ENCODE data around the gene RCOR1. TPM values are rescaled to one million over a fixed set of nuclear protein-coding genes. Genes with fewer than 3 reads are reported as not detected.

RCOR1 gene
- total and polyA plus RNA-seq, 4 donors, result 3.1 to 24.1 (median 9.7) TPM

- Histone ChIP-seq H3K9me3 (ENCODE audit: control insufficient read depth, low read length) (no peaks in the 10 kb centered on the region), H3K4me3 (ENCODE audit: low read length in 2 of 2) (no peak overlapping the region), H3K27me3 (ENCODE audit: control insufficient read depth in 1 of 2, insufficient read depth in 2 of 2, low read length in 1 of 2) (no peaks in the 10 kb centered on the region), H3K4me1 (ENCODE audit: control insufficient read depth in 1 of 2, insufficient read depth in 2 of 2, low read length in 2 of 2) (no peaks in the 10 kb centered on the region), H3K36me3 (ENCODE audit: control insufficient read depth in 1 of 2, insufficient read depth in 2 of 2, low read length in 1 of 2) (peaks cover 0 to under 1% of the 10 kb centered on the region in 2 donors), H3K27ac (ENCODE audit: low read depth in 1 of 2, low read length in 2 of 2) (no peak overlapping the region)
- ATAC-seq (ENCODE audit: low FRiP score), result no peak
- WGBS, 2 donors, result 88% methylated on average over 11 of the region's 11 CpGs
- peak in 1 of 2 donors; percentile 51 for DNase-seq
- intact Hi-C loops (cut with DNase I), result no loop called here
Measured at GRCh38 chr14:102733326-102733725, 140.9 kb downstream of the RCOR1 start.

- ATAC-seq (ENCODE audit: low FRiP score) (no peak), DNase-seq (peak in 1 of 2 donors; percentile 14)
- Histone ChIP-seq H3K36me3 (ENCODE audit: control insufficient read depth in 1 of 2, insufficient read depth in 2 of 2, low read length in 1 of 2) (no peaks in the 10 kb centered on the region), H3K27me3 (ENCODE audit: control insufficient read depth in 1 of 2, insufficient read depth in 2 of 2, low read length in 1 of 2) (no peaks in the 10 kb centered on the region), H3K4me1 (ENCODE audit: control insufficient read depth in 1 of 2, insufficient read depth in 2 of 2, low read length in 2 of 2) (no peaks in the 10 kb centered on the region), H3K4me3 (ENCODE audit: low read length in 2 of 2) (no peak overlapping the region), H3K27ac (ENCODE audit: low read depth in 1 of 2, low read length in 2 of 2) (no peak overlapping the region), H3K9me3 (ENCODE audit: control insufficient read depth, low read length) (no peaks in the 10 kb centered on the region)
- WGBS, 2 donors, result 90 to 95% methylated on average over 12 of the region's 12 CpGs
- intact Hi-C loops (cut with DNase I), result no loop called here
Measured at GRCh38 chr14:102734436-102734835, 142.0 kb downstream of the RCOR1 start.

GRCh38 chr14:102736956-102737355 is 144.5 kb downstream of the RCOR1 start:
- DNase-seq (no peak), ATAC-seq (ENCODE audit: low FRiP score) (no peak)
- intact Hi-C loops (cut with DNase I), result no loop called here
- no peak overlapping the region for H3K27ac ChIP-seq (ENCODE audit: low read depth in 1 of 2, low read length in 2 of 2)
- no peaks in the 10 kb centered on the region for H3K9me3 ChIP-seq (ENCODE audit: control insufficient read depth, low read length)
- no peaks in the 10 kb centered on the region for H3K36me3 ChIP-seq (ENCODE audit: control insufficient read depth in 1 of 2, insufficient read depth in 2 of 2, low read length in 1 of 2)
- H3K4me3 ChIP-seq (ENCODE audit: low read length in 2 of 2), result no peak overlapping the region
- no peaks in the 10 kb centered on the region for H3K4me1 ChIP-seq (ENCODE audit: control insufficient read depth in 1 of 2, insufficient read depth in 2 of 2, low read length in 2 of 2)
- WGBS, 2 donors, result 92 to 96% methylated on average over 3 of the region's 3 CpGs
- no peaks in the 10 kb centered on the region for H3K27me3 ChIP-seq (ENCODE audit: control insufficient read depth in 1 of 2, insufficient read depth in 2 of 2, low read length in 1 of 2)

GRCh38 chr14:102737402-102738372 is 145.2 kb downstream of the RCOR1 start:
- intact Hi-C loops (cut with DNase I), result no loop called here
- peak in 1 of 2 donors; percentile 72 for DNase-seq
- no peak for ATAC-seq (ENCODE audit: low FRiP score)

GRCh38 chr14:102738373-102739189 is 146.1 kb downstream of the RCOR1 start:
- H3K4me3 ChIP-seq (ENCODE audit: low read length in 2 of 2), result no peak overlapping the region
- no peak overlapping the region for H3K27ac ChIP-seq (ENCODE audit: low read depth in 1 of 2, low read length in 2 of 2)
- H3K36me3 ChIP-seq (ENCODE audit: control insufficient read depth in 1 of 2, insufficient read depth in 2 of 2, low read length in 1 of 2), result no peaks in the 10 kb centered on the region
- H3K9me3 ChIP-seq (ENCODE audit: control insufficient read depth, low read length), result no peaks in the 10 kb centered on the region
- DNase-seq (peak in 1 of 2 donors; percentile 62), ATAC-seq (ENCODE audit: low FRiP score) (no peak)
- WGBS, 2 donors, result 73 to 79% methylated on average over 11 of the region's 11 CpGs
- H3K27me3 ChIP-seq (ENCODE audit: control insufficient read depth in 1 of 2, insufficient read depth in 2 of 2, low read length in 1 of 2), result no peaks in the 10 kb centered on the region
- H3K4me1 ChIP-seq (ENCODE audit: control insufficient read depth in 1 of 2, insufficient read depth in 2 of 2, low read length in 2 of 2), result no peaks in the 10 kb centered on the region
- intact Hi-C loops (cut with DNase I), result no loop called here

More at GRCh38 chr14:102737402-102738372, 145.2 kb downstream of the RCOR1 start:
- Histone ChIP-seq H3K27ac (ENCODE audit: low read depth in 1 of 2, low read length in 2 of 2) (no peak overlapping the region), H3K9me3 (ENCODE audit: control insufficient read depth, low read length) (no peaks in the 10 kb centered on the region), H3K4me3 (ENCODE audit: low read length in 2 of 2) (no peak overlapping the region), H3K27me3 (ENCODE audit: control insufficient read depth in 1 of 2, insufficient read depth in 2 of 2, low read length in 1 of 2) (no peaks in the 10 kb centered on the region), H3K36me3 (ENCODE audit: control insufficient read depth in 1 of 2, insufficient read depth in 2 of 2, low read length in 1 of 2) (no peaks in the 10 kb centered on the region), H3K4me1 (ENCODE audit: control insufficient read depth in 1 of 2, insufficient read depth in 2 of 2, low read length in 2 of 2) (no peaks in the 10 kb centered on the region)
- WGBS, 2 donors, result 94 to 95% methylated on average over 18 of the region's 18 CpGs

- DNase-seq, result no peak
- no peaks in the 10 kb centered on the region for H3K36me3 ChIP-seq (ENCODE audit: control insufficient read depth in 1 of 2, insufficient read depth in 2 of 2, low read length in 1 of 2)
Measured at GRCh38 chr14:102739190-102739469, 146.7 kb downstream of the RCOR1 start.

GRCh38 chr14:102746634-102747438 is 154.4 kb downstream of the RCOR1 start:
- no peaks in the 10 kb centered on the region for H3K27me3 ChIP-seq (ENCODE audit: control insufficient read depth in 1 of 2, insufficient read depth in 2 of 2, low read length in 1 of 2)
- no peak for ATAC-seq (ENCODE audit: low FRiP score)
- DNase-seq, result peak in 1 of 2 donors; percentile 66
- H3K9me3 ChIP-seq (ENCODE audit: control insufficient read depth, low read length), result no peaks in the 10 kb centered on the region
- WGBS, 2 donors, result 93 to 94% methylated on average over 28 of the region's 28 CpGs
- intact Hi-C loops (cut with DNase I), result no loop called here
- no peak overlapping the region for H3K27ac ChIP-seq (ENCODE audit: low read depth in 1 of 2, low read length in 2 of 2)
- H3K4me1 ChIP-seq (ENCODE audit: control insufficient read depth in 1 of 2, insufficient read depth in 2 of 2, low read length in 2 of 2), result no peaks in the 10 kb centered on the region
- H3K36me3 ChIP-seq (ENCODE audit: control insufficient read depth in 1 of 2, insufficient read depth in 2 of 2, low read length in 1 of 2), result no peaks in the 10 kb centered on the region
- no peak overlapping the region for H3K4me3 ChIP-seq (ENCODE audit: low read length in 2 of 2)

More at GRCh38 chr14:102739190-102739469, 146.7 kb downstream of the RCOR1 start:
- Histone ChIP-seq H3K27me3 (ENCODE audit: control insufficient read depth in 1 of 2, insufficient read depth in 2 of 2, low read length in 1 of 2) (no peaks in the 10 kb centered on the region), H3K4me3 (ENCODE audit: low read length in 2 of 2) (no peak overlapping the region), H3K9me3 (ENCODE audit: control insufficient read depth, low read length) (no peaks in the 10 kb centered on the region), H3K4me1 (ENCODE audit: control insufficient read depth in 1 of 2, insufficient read depth in 2 of 2, low read length in 2 of 2) (no peaks in the 10 kb centered on the region), H3K27ac (ENCODE audit: low read depth in 1 of 2, low read length in 2 of 2) (no peak overlapping the region)
- intact Hi-C loops (cut with DNase I), result no loop called here
- no peak for ATAC-seq (ENCODE audit: low FRiP score)
- 80 to 81% methylated on average over 3 of the region's 3 CpGs for WGBS, 2 donors

- no peaks in the 10 kb centered on the region for H3K4me1 ChIP-seq (ENCODE audit: control insufficient read depth in 1 of 2, insufficient read depth in 2 of 2, low read length in 2 of 2)
- no peak for ATAC-seq (ENCODE audit: low FRiP score)
- no peak for DNase-seq
- intact Hi-C loops (cut with DNase I), result no loop called here
- H3K27me3 ChIP-seq (ENCODE audit: control insufficient read depth in 1 of 2, insufficient read depth in 2 of 2, low read length in 1 of 2), result no peaks in the 10 kb centered on the region
- no peaks in the 10 kb centered on the region for H3K36me3 ChIP-seq (ENCODE audit: control insufficient read depth in 1 of 2, insufficient read depth in 2 of 2, low read length in 1 of 2)
- no peak overlapping the region for H3K27ac ChIP-seq (ENCODE audit: low read depth in 1 of 2, low read length in 2 of 2)
- H3K4me3 ChIP-seq (ENCODE audit: low read length in 2 of 2), result no peak overlapping the region
- 94% methylated on average over 8 of the region's 8 CpGs for WGBS, 2 donors
- no peaks in the 10 kb centered on the region for H3K9me3 ChIP-seq (ENCODE audit: control insufficient read depth, low read length)
Measured at GRCh38 chr14:102748806-102749205, 156.4 kb downstream of the RCOR1 start.
